Measurements from ENCODE around the gene PADI2. TPM values are rescaled to one million over a fixed set of nuclear protein-coding genes. Genes with fewer than 3 reads are reported as not detected.

The PADI2 gene
- total and polyA plus RNA-seq, 2 donors (not counting 1 experiment from before 2014, with no cell fraction given): 0.25 to 14.2 TPM

- POLR2A ChIA-PET: interaction anchor here (0.5 kb wide), 1 partner anchor 54 kb away, joined by 3 read pairs; no protein-coding TSS in a partner anchor
- DNase-seq (no peak), ATAC-seq (ENCODE audit: low read depth) (no peak)
- 82% methylated on average over 22 of the region's 23 CpGs for WGBS (ENCODE audit: insufficient coverage)
- H3K36me3 ChIP-seq (replicated peaks in 1 of 2; ENCODE audit: control extremely low read depth in 1 of 2, control insufficient read depth in 1 of 2, extremely low read depth in 1 of 2, insufficient read depth in 2 of 2, low read length in 1 of 2): no peaks in the 10 kb centered on the region
- no peak overlapping the region for H3K4me3 ChIP-seq (ENCODE audit: control extremely low read depth in 1 of 5, extremely low read depth in 1 of 5, insufficient read depth in 1 of 5, low read depth in 2 of 5, low read length in 4 of 5)
- H3K9ac ChIP-seq (ENCODE audit: low read length): no peak overlapping the region
- no peaks in the 10 kb centered on the region for H4K20me1 ChIP-seq (ENCODE audit: control insufficient read depth, insufficient read depth, low read length, poor library complexity, severe bottlenecking)
- Mint-ChIP-seq H3K27ac (no peak overlapping the region), H3K27me3 (peaks cover 7% of the 10 kb centered on the region), H3K9me3 (ENCODE audit: insufficient read depth) (no peaks in the 10 kb centered on the region), H3K4me1 (peaks cover 37% of the 10 kb centered on the region), H3K4me3 (peak overlapping the region; percentile 24)
- H2AFZ ChIP-seq (ENCODE audit: insufficient read depth, low read depth, low read length, poor library complexity, severe bottlenecking): no peak overlapping the region
- no peak overlapping the region for H3K27ac ChIP-seq (ENCODE audit: low read length in 2 of 2)
- CTCF ChIA-PET: interaction anchor here (1.0 to 10.2 kb wide), 6 partner anchors 7 to 216 kb away, joined by 3 to 373 read pairs (median 4); no protein-coding TSS in a partner anchor
- no peaks in the 10 kb centered on the region for H3K9me3 ChIP-seq (ENCODE audit: control extremely low read depth in 1 of 3, control insufficient read depth in 2 of 3, insufficient read depth in 1 of 3, low read length in 2 of 3)
- no peaks in the 10 kb centered on the region for H3K79me2 ChIP-seq (ENCODE audit: control insufficient read depth, insufficient read depth, low read length)
- H3K4me2 ChIP-seq (replicated peaks; ENCODE audit: low read depth, low read length, poor library complexity, severe bottlenecking): no peak overlapping the region
- TF ChIP-seq CTCF (IDR thresholded peaks at IDR 0.05) (no peak), EZH2 (IDR thresholded peaks at IDR 0.05; ENCODE audit: borderline replicate concordance, insufficient read depth, low read depth, low read length, poor library complexity, severe bottlenecking) (no peak)
- H3K27me3 ChIP-seq (replicated peaks in 1 of 4; ENCODE audit: control extremely low read depth in 1 of 4, control insufficient read depth in 3 of 4, insufficient read depth in 4 of 4, low read length in 3 of 4): peaks cover 0 to 20% (median 6%) of the 10 kb centered on the region in 4 experiments
- peaks cover 19 to 24% of the 10 kb centered on the region in 2 donors for H3K4me1 ChIP-seq (ENCODE audit: control insufficient read depth in 2 of 2, insufficient read depth in 2 of 2, low read length in 2 of 2)
- intact Hi-C loops (cut with micrococcal nuclease): no loop called here
Observed at GRCh38 chr1:17120962-17121837, 1.9 kb upstream of the PADI2 start.

DNA sequence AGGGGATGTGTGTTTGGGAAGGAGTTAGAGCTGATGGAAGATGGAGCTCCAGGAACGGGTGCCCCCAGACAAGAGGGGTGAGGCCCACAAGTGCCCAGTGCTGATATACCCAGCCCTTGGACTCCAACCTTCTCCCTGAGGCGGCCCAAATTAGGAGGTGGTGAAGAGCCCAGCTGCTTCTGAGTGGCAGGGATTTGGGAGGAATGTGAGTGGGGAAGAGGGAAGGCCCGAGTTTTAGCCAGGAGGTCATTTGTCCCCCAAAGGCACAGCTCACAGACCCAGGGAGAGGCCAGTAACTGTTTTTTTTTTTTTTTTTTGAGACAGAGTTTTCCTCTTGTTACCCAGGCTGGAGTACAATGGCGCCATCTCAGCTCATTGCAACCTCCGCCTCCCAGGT is 1.2 kb upstream of the PADI2 start:
- no peak overlapping the region for H3K27ac Mint-ChIP-seq
- intact Hi-C loops (cut with micrococcal nuclease): no loop called here
- peaks cover 30% of the 10 kb centered on the region for H3K4me1 Mint-ChIP-seq
- TF ChIP-seq CTCF (IDR thresholded peaks at IDR 0.05): no peak
- no peak for TF ChIP-seq EZH2 (IDR thresholded peaks at IDR 0.05; ENCODE audit: borderline replicate concordance, insufficient read depth, low read depth, low read length, poor library complexity, severe bottlenecking)
- peaks cover 9% of the 10 kb centered on the region for H3K27me3 Mint-ChIP-seq
- no peak overlapping the region for H3K4me2 ChIP-seq (replicated peaks; ENCODE audit: low read depth, low read length, poor library complexity, severe bottlenecking)
- POLR2A ChIA-PET: no interaction called here
- no peak for ATAC-seq (ENCODE audit: low read depth)
- WGBS (ENCODE audit: insufficient coverage): 100% methylated on average over 1 of the region's 5 CpGs
- DNase-seq: no peak
- H3K79me2 ChIP-seq (ENCODE audit: control insufficient read depth, insufficient read depth, low read length): no peaks in the 10 kb centered on the region
- CTCF ChIA-PET: interaction anchor here (1.0 to 10.2 kb wide), 4 partner anchors 8 to 216 kb away, joined by 4 to 373 read pairs (median 4); no protein-coding TSS in a partner anchor
- H3K4me1 ChIP-seq (ENCODE audit: control insufficient read depth in 2 of 2, insufficient read depth in 2 of 2, low read length in 2 of 2): peaks cover 19% of the 10 kb centered on the region in 2 donors
- peak overlapping the region; percentile 83 for H3K4me3 Mint-ChIP-seq
- no peak overlapping the region for H3K4me3 ChIP-seq (ENCODE audit: control extremely low read depth in 1 of 5, extremely low read depth in 1 of 5, insufficient read depth in 1 of 5, low read depth in 2 of 5, low read length in 4 of 5)
- no peak overlapping the region for H3K27ac ChIP-seq (ENCODE audit: low read length in 2 of 2)
- peaks cover 0 to 16% (median 6%) of the 10 kb centered on the region in 4 experiments for H3K27me3 ChIP-seq (replicated peaks in 1 of 4; ENCODE audit: control extremely low read depth in 1 of 4, control insufficient read depth in 3 of 4, insufficient read depth in 4 of 4, low read length in 3 of 4)
- H4K20me1 ChIP-seq (ENCODE audit: control insufficient read depth, insufficient read depth, low read length, poor library complexity, severe bottlenecking): no peaks in the 10 kb centered on the region
- no peaks in the 10 kb centered on the region for H3K9me3 ChIP-seq (ENCODE audit: control extremely low read depth in 1 of 3, control insufficient read depth in 2 of 3, insufficient read depth in 1 of 3, low read length in 2 of 3)
- H2AFZ ChIP-seq (ENCODE audit: insufficient read depth, low read depth, low read length, poor library complexity, severe bottlenecking): no peak overlapping the region
- H3K9me3 Mint-ChIP-seq (ENCODE audit: insufficient read depth): no peaks in the 10 kb centered on the region
- H3K9ac ChIP-seq (ENCODE audit: low read length): no peak overlapping the region
- no peaks in the 10 kb centered on the region for H3K36me3 ChIP-seq (replicated peaks in 1 of 2; ENCODE audit: control extremely low read depth in 1 of 2, control insufficient read depth in 1 of 2, extremely low read depth in 1 of 2, insufficient read depth in 2 of 2, low read length in 1 of 2)

Measured in B cell (primary cell).